GM19043 (cell line): ENCODE measurements around the gene VGLL4.
A peak's percentile ranks its signal among the peaks of the same experiment; 100 is the strongest.
"Not testable (repeated sequence)": the region's sequence is repeated elsewhere in the genome, so short reads cannot be mapped to it uniquely, and the experiment has no call there.

Source experiments
- ATAC-seq: cut with Tn5 transposase; IDR thresholded peaks from one replicate; pipeline ENCODE4 v1.9.1; 2021; ENCODE audit warnings: low read depth; ENCODE audit not compliant: unreplicated experiment

VGLL4 gene

GRCh38 chr3:11610044-11610671 is 33.6 kb downstream of the VGLL4 start:
- ATAC-seq = no peak

- no peak for ATAC-seq
Observed at GRCh38 chr3:11609481-11609880, 34.2 kb downstream of the VGLL4 start.

GRCh38 chr3:11607816-11608215 is 35.9 kb downstream of the VGLL4 start:
- ATAC-seq = no peak

GRCh38 chr3:11606865-11607440 is 36.8 kb downstream of the VGLL4 start:
- no peak for ATAC-seq

- ATAC-seq = no peak
Observed at GRCh38 chr3:11606090-11606784, 37.5 kb downstream of the VGLL4 start.

GRCh38 chr3:11605398-11605797 is 38.3 kb downstream of the VGLL4 start:
- no peak for ATAC-seq

GRCh38 chr3:11604139-11604892 is 39.4 kb downstream of the VGLL4 start:
- no peak for ATAC-seq

- no peak for ATAC-seq
Observed at GRCh38 chr3:11603628-11604027, 40.1 kb downstream of the VGLL4 start.

- ATAC-seq = no peak
Observed at GRCh38 chr3:11602886-11603527, 40.7 kb downstream of the VGLL4 start.

- no peak for ATAC-seq
Observed at GRCh38 chr3:11602239-11602840, 41.4 kb downstream of the VGLL4 start.

- peak; percentile 85 for ATAC-seq
Observed at GRCh38 chr3:11601446-11602238, 42.1 kb downstream of the VGLL4 start.

- no peak for ATAC-seq
Observed at GRCh38 chr3:11600501-11601282, 43.0 kb downstream of the VGLL4 start.

GRCh38 chr3:11596387-11596786 is 47.3 kb downstream of the VGLL4 start:
- no peak for ATAC-seq

- ATAC-seq = not testable (repeated sequence)
Observed at GRCh38 chr3:11595024-11595423, 48.7 kb downstream of the VGLL4 start.

- no peak for ATAC-seq
Observed at GRCh38 chr3:11593318-11594034, 50.2 kb downstream of the VGLL4 start.

- no peak for ATAC-seq
Observed at GRCh38 chr3:11592445-11593298, 51.0 kb downstream of the VGLL4 start.
